Karpas-422 (cell line): ENCODE measurements around the gene CHURC1. TPM values are rescaled to one million over a fixed set of nuclear protein-coding genes. Genes with fewer than 3 reads are reported as not detected.
A peak's percentile ranks its signal among the peaks of the same experiment; 100 is the strongest.

ENCODE experiments used
- DNase-seq: peaks from one replicate; pipeline ENCODE4 v3.0.0-alpha.2; 2015
- H2AFZ ChIP-seq: fragments of 200-600 bp; sonication (generic); 2 replicates; pipeline ENCODE4 v1.6.1; 2014; ENCODE audit warnings: antibody characterized with exemption, low read length, mixed read lengths
- H3K27ac ChIP-seq: fragments of 200-600 bp; sonication (generic); 2 replicates; pipeline ENCODE4 v1.5.1; 2014; ENCODE audit warnings: mild to moderate bottlenecking, low read length, moderate library complexity
- H3K27me3 ChIP-seq: fragments of 200-600 bp; sonication (generic); 2 replicates; pipeline ENCODE4 v1.6.1; 2014; ENCODE audit warnings: low read length, mixed read lengths
- H3K36me3 ChIP-seq: fragments of 200-600 bp; sonication (generic); 2 replicates; pipeline ENCODE4 v1.6.1; 2014; ENCODE audit warnings: low read length, mixed read lengths; ENCODE audit not compliant: insufficient read depth
- H3K4me1 ChIP-seq: fragments of 200-600 bp; sonication (generic); 2 replicates; pipeline ENCODE4 v1.6.1; 2014; ENCODE audit warnings: mild to moderate bottlenecking, low read length, mixed read lengths
- H3K4me2 ChIP-seq: fragments of 200-600 bp; sonication (generic); 2 replicates; pipeline ENCODE4 v1.6.1; 2014; ENCODE audit warnings: low read length, low read depth, mild to moderate bottlenecking; ENCODE audit not compliant: poor library complexity, severe bottlenecking
- H3K4me3 ChIP-seq: fragments of 200-600 bp; sonication (generic); 2 replicates; pipeline ENCODE4 v1.5.1; 2014; ENCODE audit warnings: mild to moderate bottlenecking, antibody characterized with exemption, low read length, mixed read lengths
- H3K79me2 ChIP-seq: fragments of 200-600 bp; sonication (generic); 2 replicates; pipeline ENCODE4 v1.6.1; 2014; ENCODE audit warnings: mild to moderate bottlenecking, low read length, mixed read lengths
- H3K9ac ChIP-seq: fragments of 200-600 bp; sonication (generic); 2 replicates; pipeline ENCODE4 v1.6.0; 2014; ENCODE audit warnings: low read length
- H3K9me2 ChIP-seq: fragments of 200-600 bp; sonication (generic), shearing (Covaris generic); replicated peaks from 2 replicates; pipeline ENCODE4 v1.6.0; 2014; ENCODE audit warnings: mild to moderate bottlenecking, low read length, moderate library complexity; ENCODE audit not compliant: insufficient read depth
- H3K9me3 ChIP-seq: fragments of 300-700, 200-600 bp; sonication (generic); 2 replicates; pipeline ENCODE4 v1.6.1; 2014; ENCODE audit warnings: low read length, mixed read lengths
- H4K20me1 ChIP-seq: fragments of 200-600 bp; sonication (generic); 2 replicates; pipeline ENCODE4 v1.6.1; 2014; ENCODE audit warnings: mild to moderate bottlenecking, antibody characterized with exemption, low read length, low read depth; ENCODE audit not compliant: insufficient read depth
- total RNA-seq: library from RNA; depleted of rRNA; stranded (reverse); fragments of >200 nt; shearing (Covaris generic); gene quantifications from 2 replicates; pipeline ENCODE4 v1.2.3, GENCODE V29; 2014; ENCODE audit warnings: low replicate concordance

CHURC1 gene
- total RNA-seq, 1 experiment from 2014 or later, result 136 TPM

- Histone ChIP-seq H4K20me1 (no peaks in the 10 kb centered on the region), H3K9me3 (no peaks in the 10 kb centered on the region), H3K9ac (no peak overlapping the region), H3K27ac (no peak overlapping the region), H3K4me1 (peaks cover 5% of the 10 kb centered on the region; the same call in 1 of the 2 replicates), H2AFZ (no peak overlapping the region), H3K4me3 (no peak overlapping the region), H3K36me3 (no peaks in the 10 kb centered on the region), H3K9me2 (no peaks in the 10 kb centered on the region), H3K4me2 (no peak overlapping the region), H3K79me2 (no peaks in the 10 kb centered on the region), H3K27me3 (no peaks in the 10 kb centered on the region)
- DNase-seq, result no peak
Measured at GRCh38 chr14:64873506-64874219, 40.6 kb upstream of the CHURC1 start.

GRCh38 chr14:64875350-64875749 is 38.9 kb upstream of the CHURC1 start:
- Histone ChIP-seq H3K79me2 (no peaks in the 10 kb centered on the region), H3K27me3 (no peaks in the 10 kb centered on the region), H3K4me2 (no peak overlapping the region), H3K9me3 (no peaks in the 10 kb centered on the region), H2AFZ (no peak overlapping the region), H3K4me1 (peaks cover 4% of the 10 kb centered on the region; the same call in 1 of the 2 replicates), H3K27ac (no peak overlapping the region), H3K36me3 (no peaks in the 10 kb centered on the region), H3K4me3 (no peak overlapping the region), H4K20me1 (no peaks in the 10 kb centered on the region), H3K9ac (no peak overlapping the region), H3K9me2 (no peaks in the 10 kb centered on the region)
- DNase-seq, result no peak

- Histone ChIP-seq H3K27me3 (no peaks in the 10 kb centered on the region), H3K27ac (no peak overlapping the region), H4K20me1 (no peaks in the 10 kb centered on the region), H2AFZ (no peak overlapping the region), H3K4me2 (no peak overlapping the region), H3K9ac (no peak overlapping the region), H3K36me3 (no peaks in the 10 kb centered on the region), H3K9me3 (no peaks in the 10 kb centered on the region), H3K9me2 (no peaks in the 10 kb centered on the region), H3K79me2 (no peaks in the 10 kb centered on the region), H3K4me1 (peaks cover 9% of the 10 kb centered on the region), H3K4me3 (no peak overlapping the region)
- no peak for DNase-seq
Measured at GRCh38 chr14:64877846-64878245, 36.4 kb upstream of the CHURC1 start.

GRCh38 chr14:64878837-64879634 is 35.2 kb upstream of the CHURC1 start:
- Histone ChIP-seq H3K36me3 (no peaks in the 10 kb centered on the region), H3K4me1 (peaks cover 9% of the 10 kb centered on the region), H3K79me2 (no peaks in the 10 kb centered on the region), H3K9me2 (no peaks in the 10 kb centered on the region), H3K27ac (no peak overlapping the region), H3K27me3 (no peaks in the 10 kb centered on the region), H3K9me3 (no peaks in the 10 kb centered on the region), H3K9ac (no peak overlapping the region), H3K4me3 (peak overlapping the region; percentile 71; the same call in 1 of the 2 replicates), H2AFZ (no peak overlapping the region), H4K20me1 (no peaks in the 10 kb centered on the region), H3K4me2 (peak overlapping the region; percentile 91)
- no peak for DNase-seq

- Histone ChIP-seq H3K9ac (peak within 1 kb of the TSS; percentile 56), H3K27me3 (no peaks in the 10 kb centered on the region), H3K9me2 (no peaks in the 10 kb centered on the region), H2AFZ (peak within 1 kb of the TSS; percentile 83), H3K79me2 (no peaks in the 10 kb centered on the region), H3K4me2 (peak within 1 kb of the TSS; percentile 91), H3K9me3 (no peaks in the 10 kb centered on the region), H3K4me1 (peaks cover 9% of the 10 kb centered on the region), H3K27ac (no peak within 1 kb of the TSS), H3K4me3 (peak within 1 kb of the TSS; percentile 71), H4K20me1 (no peaks in the 10 kb centered on the region), H3K36me3 (no peaks in the 10 kb centered on the region)
- DNase-seq, result peak; percentile 72
Measured at GRCh38 chr14:64879635-64880220, 34.5 kb upstream of the CHURC1 start, which contains the start of gene SPTB. TSS of gene SPTB (minus strand) at chr14:64879907. CDS start at chr14:64823094, 56,813 bp downstream.

GRCh38 chr14:64880221-64881121 is 33.8 kb upstream of the CHURC1 start:
- DNase-seq, result peak; percentile 73
- Histone ChIP-seq H3K9me2 (no peaks in the 10 kb centered on the region), H2AFZ (peak overlapping the region; percentile 83), H3K4me3 (peak overlapping the region; percentile 71), H3K9me3 (no peaks in the 10 kb centered on the region), H3K27me3 (no peaks in the 10 kb centered on the region), H3K9ac (peak overlapping the region; percentile 56), H3K27ac (no peak overlapping the region), H3K4me1 (peaks cover 9% of the 10 kb centered on the region), H3K79me2 (no peaks in the 10 kb centered on the region), H4K20me1 (no peaks in the 10 kb centered on the region), H3K36me3 (no peaks in the 10 kb centered on the region), H3K4me2 (peak overlapping the region; percentile 91)

GRCh38 chr14:64885559-64885958 is 28.7 kb upstream of the CHURC1 start:
- no peak overlapping the region for H3K4me2 ChIP-seq
- H3K4me1 ChIP-seq, result peaks cover 4% of the 10 kb centered on the region
- no peaks in the 10 kb centered on the region for H3K79me2 ChIP-seq
- no peaks in the 10 kb centered on the region for H4K20me1 ChIP-seq
- no peak overlapping the region for H3K27ac ChIP-seq
- no peak for DNase-seq
- no peaks in the 10 kb centered on the region for H3K27me3 ChIP-seq
- H3K9me3 ChIP-seq, result no peaks in the 10 kb centered on the region
- H3K9ac ChIP-seq, result no peak overlapping the region
- no peaks in the 10 kb centered on the region for H3K36me3 ChIP-seq
- H2AFZ ChIP-seq, result no peak overlapping the region
- H3K4me3 ChIP-seq, result no peak overlapping the region
- no peaks in the 10 kb centered on the region for H3K9me2 ChIP-seq
